DND-41 (cell line): ENCODE results near the gene FOXO3.

Experiments used
- EZH2 ChIP-seq: IDR thresholded peaks from 3 replicates; pipeline ENCODE4 v1.6.1; 2012; ENCODE audit warnings: borderline replicate concordance, low read depth, mild to moderate bottlenecking, moderate library complexity, low read length, inconsistent platforms; ENCODE audit not compliant: severe bottlenecking
- TF ChIP-seq, protein P1 (sequence below): IDR thresholded peaks from 2 replicates; pipeline ENCODE4 v1.5.1; 2012; ENCODE audit warnings: borderline replicate concordance, low read length, moderate library complexity, mild to moderate bottlenecking; ENCODE audit not compliant: poor library complexity, severe bottlenecking; ENCODE audit errors: extremely low read depth

DNA sequence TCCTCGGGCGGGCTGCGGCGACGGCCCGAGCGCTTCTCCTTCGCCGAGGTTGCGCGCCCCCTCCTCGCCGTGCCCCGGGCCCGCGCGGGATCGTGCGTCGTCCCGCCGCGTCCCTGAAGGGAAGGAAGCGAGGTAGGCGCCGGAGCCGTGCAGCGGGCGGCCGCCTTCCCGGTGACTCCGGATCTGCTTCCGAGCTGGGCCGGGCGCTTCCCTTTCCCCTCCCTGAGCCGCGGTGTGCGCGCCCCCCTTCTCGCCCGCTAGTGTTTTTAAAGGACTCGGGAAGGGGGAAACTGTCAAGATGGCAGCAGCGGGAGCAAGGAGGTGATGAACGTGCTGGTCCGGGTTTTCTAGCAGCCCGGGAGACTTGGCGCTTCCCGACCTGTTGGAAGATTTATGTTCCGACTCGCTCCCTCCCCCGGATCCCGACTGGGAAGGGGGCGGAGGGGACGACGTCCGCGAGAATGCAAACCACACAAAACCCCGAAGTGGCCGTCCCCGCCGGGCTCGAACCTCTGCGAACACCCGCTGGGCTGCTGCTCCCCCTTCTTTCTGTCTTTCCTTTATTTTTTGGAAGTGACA, 744 bp upstream of the FOXO3 start:
- TF ChIP-seq, protein P1, sequence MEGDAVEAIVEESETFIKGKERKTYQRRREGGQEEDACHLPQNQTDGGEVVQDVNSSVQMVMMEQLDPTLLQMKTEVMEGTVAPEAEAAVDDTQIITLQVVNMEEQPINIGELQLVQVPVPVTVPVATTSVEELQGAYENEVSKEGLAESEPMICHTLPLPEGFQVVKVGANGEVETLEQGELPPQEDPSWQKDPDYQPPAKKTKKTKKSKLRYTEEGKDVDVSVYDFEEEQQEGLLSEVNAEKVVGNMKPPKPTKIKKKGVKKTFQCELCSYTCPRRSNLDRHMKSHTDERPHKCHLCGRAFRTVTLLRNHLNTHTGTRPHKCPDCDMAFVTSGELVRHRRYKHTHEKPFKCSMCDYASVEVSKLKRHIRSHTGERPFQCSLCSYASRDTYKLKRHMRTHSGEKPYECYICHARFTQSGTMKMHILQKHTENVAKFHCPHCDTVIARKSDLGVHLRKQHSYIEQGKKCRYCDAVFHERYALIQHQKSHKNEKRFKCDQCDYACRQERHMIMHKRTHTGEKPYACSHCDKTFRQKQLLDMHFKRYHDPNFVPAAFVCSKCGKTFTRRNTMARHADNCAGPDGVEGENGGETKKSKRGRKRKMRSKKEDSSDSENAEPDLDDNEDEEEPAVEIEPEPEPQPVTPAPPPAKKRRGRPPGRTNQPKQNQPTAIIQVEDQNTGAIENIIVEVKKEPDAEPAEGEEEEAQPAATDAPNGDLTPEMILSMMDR, result no peak
- TF ChIP-seq EZH2, result no peak
